SK-N-MC (cell line): ENCODE measurements around the gene PPIA.

Source experiments
- DNase-seq: peaks from one replicate; pipeline ENCODE4 v3.0.0-alpha.2; 2011; ENCODE audit warnings: low read depth, low spot score
- H3K27ac ChIP-seq: fragments of 200-600 bp; sonication (generic); 2 replicates; pipeline ENCODE4 v1.5.1; 2016; ENCODE audit warnings: mixed run types
- H3K36me3 ChIP-seq: fragments of 200-600 bp; sonication (generic); 2 replicates; pipeline ENCODE4 v1.6.1; 2017; ENCODE audit warnings: antibody characterized with exemption, low read length, mixed read lengths; ENCODE audit not compliant: insufficient read depth
- H3K4me3 ChIP-seq: fragments of 200-600 bp; sonication (generic); 2 replicates; pipeline ENCODE4 v1.5.1; 2016
- H3K9ac ChIP-seq: fragments of 200-600 bp; sonication (generic); 2 replicates; pipeline ENCODE4 v1.8.0; 2017; ENCODE audit warnings: mixed run types, mixed read lengths; ENCODE audit not compliant: insufficient read length
- H3K9me3 ChIP-seq: fragments of 200-600 bp; sonication (generic); 2 replicates; pipeline ENCODE4 v1.6.1; 2017; ENCODE audit warnings: low read depth, mild to moderate bottlenecking, antibody characterized with exemption, low read length, moderate library complexity, mixed read lengths
- EZH2 ChIP-seq: fragments of 200-600 bp; sonication (generic); IDR thresholded peaks from one replicate; pipeline ENCODE4 v1.6.1; 2017; ENCODE audit warnings: antibody characterized with exemption
- FOXP2 ChIP-seq: optimal IDR thresholded peaks from 2 replicates; pipeline ENCODE3; 2011; ENCODE audit warnings: mild to moderate bottlenecking, moderate library complexity; ENCODE audit not compliant: insufficient read depth; ENCODE audit errors: extremely low read length, control extremely low read depth
- POLR2AphosphoS5 ChIP-seq: IDR thresholded peaks from 2 replicates; pipeline ENCODE4 v1.6.1; 2012; ENCODE audit warnings: mild to moderate bottlenecking, low read depth, low read length, borderline replicate concordance

Gene PPIA

DNA sequence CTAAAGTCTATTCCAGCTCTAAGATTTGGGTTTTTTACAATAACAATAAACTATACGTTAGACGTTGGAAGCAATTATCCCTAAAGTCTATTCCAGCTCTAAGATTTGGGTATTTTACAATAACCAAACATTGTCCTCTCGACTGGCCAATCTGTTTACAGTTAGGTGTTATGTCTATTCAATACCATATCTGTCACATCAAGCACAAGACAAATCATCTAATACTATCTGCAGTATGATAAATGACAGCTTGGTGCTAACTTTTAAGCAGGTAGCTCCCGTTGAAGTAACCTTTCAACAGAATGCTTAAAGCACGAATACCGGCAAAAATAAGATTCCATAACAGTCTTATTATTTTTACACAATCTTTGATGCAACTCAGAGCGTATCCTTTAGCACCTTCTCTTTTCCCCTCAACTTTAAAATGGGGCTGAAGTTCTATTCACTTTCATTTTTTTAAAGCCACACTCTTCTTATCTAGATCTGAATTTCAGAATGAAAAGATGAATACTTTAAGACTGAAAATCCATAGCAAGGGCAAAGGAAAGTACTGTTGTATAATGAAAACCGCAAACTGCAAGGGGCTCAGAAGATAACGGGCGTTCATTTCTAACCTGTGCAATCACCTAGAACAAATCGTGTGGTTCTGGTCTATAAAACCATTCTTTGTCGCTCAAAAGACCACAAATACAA lies 50.5 kb downstream of the PPIA start:
- Histone ChIP-seq H3K36me3 (peaks cover 20% of the 10 kb centered on the region), H3K9me3 (no peaks in the 10 kb centered on the region), H3K4me3 (peak overlapping the region; percentile 100), H3K9ac (peak overlapping the region; percentile 98), H3K27ac (peak overlapping the region; percentile 94)
- DNase-seq = no peak
- TF ChIP-seq EZH2 = no peak
- TF ChIP-seq POLR2AphosphoS5 = no peak
- TF ChIP-seq FOXP2 = no peak

DNA sequence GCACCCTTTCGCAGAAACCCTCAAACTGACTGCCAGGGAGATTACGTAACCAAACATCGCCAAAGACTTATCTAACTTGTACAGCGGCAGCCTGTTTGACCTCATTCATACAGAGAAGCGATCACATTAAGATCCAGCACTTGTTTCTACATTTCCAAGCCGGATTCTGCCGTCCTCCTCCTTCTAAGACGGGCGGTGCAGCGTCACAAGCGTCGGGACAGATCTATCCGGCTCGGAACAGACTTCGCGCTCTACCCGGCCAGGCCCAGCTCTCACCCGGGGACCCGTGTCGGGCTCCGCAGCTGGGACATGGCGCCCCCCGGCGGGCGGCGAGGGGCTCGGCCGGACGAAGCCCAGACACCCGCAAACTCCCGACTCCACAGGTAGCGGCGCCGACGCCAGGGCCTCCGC lies 51.0 kb downstream of the PPIA start:
- DNase-seq = peak; percentile 50
- peak overlapping the region; percentile 100 for H3K4me3 ChIP-seq
- TF ChIP-seq POLR2AphosphoS5 (no peak), EZH2 (no peak), FOXP2 (no peak)

DNA sequence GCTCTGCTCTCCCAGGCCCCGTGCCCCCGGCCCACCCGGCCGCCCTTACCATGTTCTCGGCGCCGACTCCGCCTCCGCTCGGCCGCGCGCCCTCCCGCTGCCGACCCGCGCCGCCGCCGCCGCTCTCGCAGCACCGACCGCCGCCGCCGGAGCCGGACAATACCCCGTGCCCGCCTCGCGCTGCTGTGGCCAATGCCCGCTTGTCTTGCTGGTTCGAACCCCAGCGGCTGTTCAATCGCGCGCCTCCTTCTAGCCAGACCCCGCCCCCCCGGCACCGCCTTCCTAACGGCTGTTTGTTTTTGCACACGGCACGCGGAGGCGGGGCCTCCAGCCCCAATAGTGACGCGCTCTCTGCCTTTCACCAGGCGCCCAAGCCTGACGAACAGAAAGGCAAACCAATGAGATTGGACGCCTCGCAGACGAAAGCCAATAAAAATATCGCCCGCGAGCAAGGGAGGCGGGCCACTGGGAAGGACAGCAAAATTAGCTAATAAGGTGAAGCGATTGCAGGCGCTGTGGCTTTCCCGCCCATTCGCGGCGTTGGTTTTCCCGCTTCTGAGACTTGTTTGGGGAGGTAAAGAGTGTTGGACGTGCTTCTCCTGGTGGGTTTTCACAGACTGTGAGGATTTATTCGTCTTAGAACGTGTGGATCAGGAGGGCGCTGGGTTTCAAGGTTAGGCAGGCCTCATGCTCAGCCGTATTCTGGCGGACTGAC lies 51.6 kb downstream of the PPIA start, which contains the start of gene H2AZ2:
Gene H2AZ2, minus strand, starts transcription at position 168 of the 715 bp plus-strand sequence. Its CDS starts 116 bp downstream, at position 52.
- TF ChIP-seq FOXP2 (no peak), POLR2AphosphoS5 (peak; percentile 97)
- peak within 1 kb of the TSS; percentile 99 for H3K9ac ChIP-seq
- H3K4me3 ChIP-seq = peak within 1 kb of the TSS; percentile 100
- peaks cover 11% of the 10 kb centered on the region for H3K36me3 ChIP-seq
- H3K9me3 ChIP-seq = no peaks in the 10 kb centered on the region
- DNase-seq = peak; percentile 98
- peak within 1 kb of the TSS; percentile 97 for H3K27ac ChIP-seq

More for the DNA sequence above, 51.0 kb downstream of the PPIA start:
- Histone ChIP-seq H3K9ac (peak overlapping the region; percentile 98), H3K27ac (peak overlapping the region; percentile 94), H3K36me3 (peaks cover 15% of the 10 kb centered on the region), H3K9me3 (no peaks in the 10 kb centered on the region)

DNA sequence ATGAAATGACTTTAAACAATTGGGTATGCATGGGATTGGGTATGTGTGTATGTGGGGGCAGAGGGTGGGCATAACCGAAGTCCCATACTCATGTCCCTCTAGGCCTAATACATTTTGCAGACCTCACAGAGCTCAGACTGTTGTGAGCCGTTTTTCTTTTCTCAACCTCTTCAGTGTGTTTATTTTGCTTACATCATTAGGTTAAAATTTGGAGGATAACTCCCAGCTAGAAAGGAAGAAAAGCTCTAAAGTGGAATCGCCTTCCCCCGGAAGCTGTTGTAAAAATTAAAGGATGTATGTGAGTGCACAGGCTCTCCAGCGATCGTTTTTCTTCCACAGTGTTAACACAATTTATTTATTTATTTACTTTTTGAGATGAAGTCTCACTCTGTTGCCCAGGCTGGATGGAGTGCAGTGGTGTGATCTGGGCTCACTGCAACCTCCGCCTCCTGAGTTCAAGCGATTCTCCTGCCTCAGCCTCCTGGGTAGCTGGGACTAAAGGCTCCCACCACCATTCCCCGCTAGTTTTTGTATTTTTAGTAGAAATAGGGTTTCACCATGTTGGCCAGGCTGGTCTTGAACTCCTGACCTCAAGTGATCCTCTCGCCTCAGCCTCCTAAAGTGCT lies 52.9 kb downstream of the PPIA start:
- H3K9ac ChIP-seq = peak overlapping the region; percentile 99
- no peak for TF ChIP-seq POLR2AphosphoS5
- TF ChIP-seq EZH2 = no peak
- TF ChIP-seq FOXP2 = no peak
- peak overlapping the region; percentile 98 for H3K4me3 ChIP-seq
- H3K27ac ChIP-seq = peak overlapping the region; percentile 97; the same call in 1 of the 2 replicates
- DNase-seq = no peak
- H3K36me3 ChIP-seq = no peaks in the 10 kb centered on the region
- H3K9me3 ChIP-seq = no peaks in the 10 kb centered on the region

DNA sequence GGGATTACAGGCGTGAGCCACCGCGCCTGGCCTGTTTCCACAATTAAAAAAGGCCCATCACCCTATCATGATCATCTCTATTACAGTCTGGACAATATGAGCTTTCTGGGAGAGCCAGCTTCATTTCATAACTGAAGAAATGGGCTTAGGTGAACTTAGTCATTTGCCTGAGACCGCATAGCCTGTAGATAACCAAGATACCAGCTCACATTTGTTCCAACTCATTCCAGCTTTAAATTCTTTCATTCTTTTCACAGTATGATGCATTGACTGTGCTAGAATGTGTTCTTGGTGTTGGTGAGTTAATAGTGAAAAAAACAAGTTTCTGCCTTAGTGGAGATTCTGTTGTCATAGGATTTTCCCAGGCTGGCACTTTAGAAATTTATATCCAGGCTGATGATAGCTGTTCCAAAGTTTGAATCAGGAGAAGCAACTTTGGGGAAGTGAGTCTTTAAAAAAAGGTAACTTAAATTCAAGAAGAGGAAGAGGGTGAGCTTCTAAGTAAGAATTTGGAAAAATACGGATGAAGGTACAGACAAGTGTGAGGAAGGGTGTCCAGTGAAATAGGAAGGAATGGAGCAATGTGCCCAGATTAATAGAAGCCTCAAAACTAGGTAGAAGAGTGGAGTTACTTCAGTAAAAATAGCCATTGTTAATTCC lies 53.5 kb downstream of the PPIA start:
- DNase-seq = no peak
- TF ChIP-seq EZH2 = no peak
- H3K27ac ChIP-seq = peak overlapping the region; percentile 55; the same call in 1 of the 2 replicates
- H3K9ac ChIP-seq = no peak overlapping the region
- H3K4me3 ChIP-seq = no peak overlapping the region
- no peaks in the 10 kb centered on the region for H3K36me3 ChIP-seq
- no peaks in the 10 kb centered on the region for H3K9me3 ChIP-seq

DNA sequence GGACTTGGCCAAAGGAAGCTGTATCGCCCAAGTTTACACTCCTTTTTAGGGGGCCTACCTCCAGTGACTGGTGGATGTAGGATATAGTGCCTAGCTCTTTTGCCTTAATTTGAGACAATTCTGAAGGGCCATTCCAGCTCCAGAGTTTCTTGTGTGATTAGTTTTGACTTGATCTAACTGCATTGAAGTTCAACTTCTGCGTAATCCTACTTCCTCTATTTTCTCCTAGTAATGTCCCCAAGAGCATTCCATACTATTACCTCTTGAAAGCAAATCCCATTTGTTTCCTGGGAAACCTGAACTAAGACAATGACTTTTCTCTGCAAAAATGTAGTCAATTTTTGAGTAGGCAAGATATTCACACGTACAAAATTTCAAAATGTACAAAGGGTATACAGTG lies 56.1 kb downstream of the PPIA start:
- Histone ChIP-seq H3K4me3 (no peak overlapping the region), H3K9ac (no peak overlapping the region), H3K9me3 (no peaks in the 10 kb centered on the region), H3K27ac (no peak overlapping the region), H3K36me3 (no peaks in the 10 kb centered on the region)
- TF ChIP-seq FOXP2 = no peak
- no peak for TF ChIP-seq EZH2
- no peak for TF ChIP-seq POLR2AphosphoS5
- no peak for DNase-seq
